Uterus (tissue), 2 donors: ENCODE results near the gene ENKUR.

ENCODE experiments used
- POLR2A ChIP-seq, 2 donors: fragments of 450-650 bp; IDR thresholded peaks; one replicate each; pipeline ENCODE4 v1.6.1; 2016; ENCODE audit warnings: antibody characterized with exemption in 2 of 2, mild to moderate bottlenecking in 1 of 2, moderate library complexity in 1 of 2
- TF ChIP-seq, protein P1 (sequence below), 4 experiments: fragments of 200-600 bp in 2 of 4; fragments of 450-650 bp in 2 of 4; sonication (generic) in 2 of 4; IDR thresholded peaks; one replicate each; pipeline ENCODE4 v1.5.1; 2016 to 2019; ENCODE audit warnings: antibody characterized with exemption in 4 of 4, mild to moderate bottlenecking in 2 of 4, moderate library complexity in 1 of 4

DNA sequence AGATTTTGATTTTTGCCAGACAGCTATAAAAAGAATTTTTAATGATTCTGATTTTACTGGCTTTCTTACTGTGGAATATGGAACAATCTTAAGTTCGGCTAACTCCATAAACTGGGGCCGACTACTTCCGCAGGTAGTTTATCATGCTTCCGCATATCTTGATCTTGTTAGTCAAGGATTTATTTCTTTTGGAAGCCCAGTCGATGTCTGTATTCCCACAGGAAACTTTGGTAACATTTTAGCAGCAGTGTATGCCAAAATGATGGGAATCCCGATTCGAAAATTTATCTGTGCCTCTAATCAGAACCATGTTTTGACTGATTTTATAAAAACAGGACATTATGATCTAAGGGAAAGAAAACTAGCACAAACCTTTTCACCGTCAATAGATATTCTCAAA, 8.6 kb upstream of the ENKUR start:
- no peak for TF ChIP-seq POLR2A (IDR thresholded peaks at IDR 0.05)
- TF ChIP-seq, protein P1, sequence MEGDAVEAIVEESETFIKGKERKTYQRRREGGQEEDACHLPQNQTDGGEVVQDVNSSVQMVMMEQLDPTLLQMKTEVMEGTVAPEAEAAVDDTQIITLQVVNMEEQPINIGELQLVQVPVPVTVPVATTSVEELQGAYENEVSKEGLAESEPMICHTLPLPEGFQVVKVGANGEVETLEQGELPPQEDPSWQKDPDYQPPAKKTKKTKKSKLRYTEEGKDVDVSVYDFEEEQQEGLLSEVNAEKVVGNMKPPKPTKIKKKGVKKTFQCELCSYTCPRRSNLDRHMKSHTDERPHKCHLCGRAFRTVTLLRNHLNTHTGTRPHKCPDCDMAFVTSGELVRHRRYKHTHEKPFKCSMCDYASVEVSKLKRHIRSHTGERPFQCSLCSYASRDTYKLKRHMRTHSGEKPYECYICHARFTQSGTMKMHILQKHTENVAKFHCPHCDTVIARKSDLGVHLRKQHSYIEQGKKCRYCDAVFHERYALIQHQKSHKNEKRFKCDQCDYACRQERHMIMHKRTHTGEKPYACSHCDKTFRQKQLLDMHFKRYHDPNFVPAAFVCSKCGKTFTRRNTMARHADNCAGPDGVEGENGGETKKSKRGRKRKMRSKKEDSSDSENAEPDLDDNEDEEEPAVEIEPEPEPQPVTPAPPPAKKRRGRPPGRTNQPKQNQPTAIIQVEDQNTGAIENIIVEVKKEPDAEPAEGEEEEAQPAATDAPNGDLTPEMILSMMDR (IDR thresholded peaks at IDR 0.05): no peak
